Measurements from ENCODE around the gene JAML.

DNA sequence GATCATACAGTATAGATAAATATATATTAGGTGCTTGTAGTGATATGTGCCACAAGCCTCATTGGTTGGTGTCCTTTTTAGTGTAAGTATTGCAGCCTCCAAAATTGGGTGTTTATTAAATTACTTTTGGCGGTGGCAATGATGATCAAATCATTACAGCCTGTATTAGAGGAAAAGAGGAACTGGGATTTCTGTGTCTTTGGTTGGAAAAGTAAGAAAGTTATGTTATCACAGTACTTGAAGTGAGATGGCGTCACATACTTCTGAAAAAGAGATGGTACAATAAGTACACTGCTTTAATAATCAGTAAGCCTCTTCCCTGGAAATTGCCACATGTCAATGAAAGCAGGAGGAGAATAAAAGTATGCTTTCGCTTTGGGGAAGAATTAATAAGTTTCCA is 27.9 kb upstream of the JAML start:
- TF ChIP-seq POLR2AphosphoS5 (IDR thresholded peaks at IDR 0.05; ENCODE audit: low read depth, low read length) (no peak), REST (IDR thresholded peaks at IDR 0.05; ENCODE audit: insufficient read depth in 1 of 2, low read depth in 2 of 2, low read length in 2 of 2) (no peak), FOXP2 (optimal IDR thresholded peaks at IDR 0.05; ENCODE audit: borderline replicate concordance, extremely low read depth, extremely low read length, insufficient read depth) (no peak), TAF1 (IDR thresholded peaks at IDR 0.05; ENCODE audit: borderline replicate concordance, insufficient read depth, low read length) (no peak), SIN3A (IDR thresholded peaks at IDR 0.05; ENCODE audit: borderline replicate concordance, insufficient read depth, low read length) (no peak)
